A673 (cell line): ENCODE results near the gene HNRNPF. TPM values are rescaled to one million over a fixed set of nuclear protein-coding genes. Genes with fewer than 3 reads are reported as not detected.

ENCODE experiments used
- BruUV-seq: library from RNA; stranded (reverse); fragments of 400-500 nt; replicated peaks from 2 replicates; lab custom pipeline; 2021; lab: Mats Ljungman, UMichigan
- CTCF ChIA-PET: fragments of 300-600 bp; sonication (Branson Sonifier 250); formaldehyde crosslinking; loops from one replicate; lab custom pipeline; 2022; ENCODE audit warnings: antibody characterized with exemption; lab: Charles Lee
- POLR2A ChIA-PET: fragments of 300-600 bp; sonication (Branson Sonifier 250); formaldehyde crosslinking; loops from one replicate; lab custom pipeline; 2022; ENCODE audit warnings: antibody characterized with exemption; ENCODE audit not compliant: low non-redundant PET; lab: Charles Lee
- DNase-seq: peaks from one replicate; pipeline ENCODE4 v3.0.0-alpha.2; 2015; ENCODE audit warnings: low spot score
- H3K27ac ChIP-seq: fragments of 200-600 bp; sonication (generic); 2 replicates; pipeline ENCODE4 v1.5.1; 2016; ENCODE audit warnings: mixed run types, low read depth, mild to moderate bottlenecking, mixed read lengths, antibody characterized with exemption, low read length; ENCODE audit not compliant: poor library complexity, severe bottlenecking
- H3K27me3 ChIP-seq: fragments of 200-600 bp; sonication (generic); replicated peaks from 2 replicates; pipeline ENCODE4 v1.6.1; 2017; ENCODE audit warnings: mixed run types, low read depth, mild to moderate bottlenecking, mixed read lengths, antibody characterized with exemption, low read length; ENCODE audit not compliant: insufficient read depth, poor library complexity
- H3K36me3 ChIP-seq: fragments of 200-600 bp; sonication (generic); 2 replicates; pipeline ENCODE4 v1.6.1; 2016; ENCODE audit warnings: mixed run types, mild to moderate bottlenecking, mixed read lengths, antibody characterized with exemption, low read length; ENCODE audit not compliant: insufficient read depth, poor library complexity, severe bottlenecking
- H3K4me1 ChIP-seq: fragments of 200-600 bp; sonication (generic); 2 replicates; pipeline ENCODE4 v1.6.1; 2017; ENCODE audit warnings: mixed run types, mild to moderate bottlenecking, mixed read lengths, antibody characterized with exemption, low read length; ENCODE audit not compliant: insufficient read depth, poor library complexity, severe bottlenecking
- H3K4me3 ChIP-seq: fragments of 200-600 bp; sonication (generic); 2 replicates; pipeline ENCODE4 v1.5.1; 2016; ENCODE audit warnings: low read depth, mixed run types, mild to moderate bottlenecking, mixed read lengths, low read length; ENCODE audit not compliant: poor library complexity, severe bottlenecking
- H3K9me3 ChIP-seq: fragments of 200-600 bp; sonication (generic); 2 replicates; pipeline ENCODE4 v1.6.1; 2016; ENCODE audit warnings: mixed run types, low read depth, mild to moderate bottlenecking, mixed read lengths, antibody characterized with exemption, low read length; ENCODE audit not compliant: poor library complexity, severe bottlenecking
- EZH2 ChIP-seq: fragments of 200-600 bp; sonication (generic); IDR thresholded peaks from 2 replicates; pipeline ENCODE4 v1.6.1; 2017; ENCODE audit warnings: borderline replicate concordance, low read depth, mild to moderate bottlenecking, mixed read lengths, antibody characterized with exemption, low read length; ENCODE audit not compliant: poor library complexity, severe bottlenecking
- intact Hi-C: fragments of 100-400 bp; cut with micrococcal nuclease; formaldehyde crosslinking; loops from one replicate; pipeline ENCODE4 v1.10.0; 2022; ENCODE audit not compliant: unreplicated experiment
- total RNA-seq: library from RNA; stranded (reverse); gene quantifications from 2 replicates; pipeline ENCODE4 v1.2.3, GENCODE V29; 2021
- TF ChIP-seq, protein P1 (sequence below): fragments of 300-800, 200-600 bp; sonication (generic); conservative IDR thresholded peaks from 2 replicates; pipeline ENCODE4 v1.5.1; 2017; ENCODE audit warnings: low read depth, mild to moderate bottlenecking, antibody characterized with exemption, low read length, moderate library complexity, mixed read lengths

Gene HNRNPF
- total RNA-seq, 1 experiment from 2014 or later, result 277 TPM

DNA sequence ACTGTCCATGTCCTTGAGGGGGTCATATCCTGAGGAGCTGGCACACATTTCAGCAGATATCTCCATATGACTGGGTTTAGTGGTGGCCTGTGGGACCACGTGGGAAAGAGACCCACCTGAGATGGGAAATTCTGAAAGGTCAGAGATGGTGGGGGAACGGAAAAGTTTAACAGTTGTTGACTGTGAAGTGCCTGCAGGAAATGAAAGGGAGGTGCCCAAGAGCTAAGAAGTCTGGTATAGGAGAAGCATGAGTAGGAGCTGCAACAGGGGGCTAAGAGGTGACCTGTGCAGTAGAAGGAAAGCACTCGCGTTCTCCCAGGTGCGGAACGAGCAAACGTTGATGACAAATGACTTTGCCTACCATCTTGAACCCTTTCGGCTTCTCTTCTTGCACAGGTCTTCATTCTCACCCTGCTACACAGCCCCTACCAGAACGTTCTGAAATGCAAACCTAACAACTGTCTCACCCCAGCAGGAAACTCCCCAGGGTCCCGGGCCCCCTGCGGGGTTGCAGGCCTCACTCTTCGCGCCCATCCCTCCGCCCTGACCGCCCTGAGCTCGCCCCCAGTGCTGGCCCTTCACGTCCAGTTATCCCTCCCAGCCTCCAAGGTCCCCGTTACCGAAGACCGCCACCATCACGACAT is 47.3 kb downstream of the HNRNPF start:
- DNase-seq, result no peak
- no peaks in the 10 kb centered on the region for H3K36me3 ChIP-seq
- TF ChIP-seq, protein P1, sequence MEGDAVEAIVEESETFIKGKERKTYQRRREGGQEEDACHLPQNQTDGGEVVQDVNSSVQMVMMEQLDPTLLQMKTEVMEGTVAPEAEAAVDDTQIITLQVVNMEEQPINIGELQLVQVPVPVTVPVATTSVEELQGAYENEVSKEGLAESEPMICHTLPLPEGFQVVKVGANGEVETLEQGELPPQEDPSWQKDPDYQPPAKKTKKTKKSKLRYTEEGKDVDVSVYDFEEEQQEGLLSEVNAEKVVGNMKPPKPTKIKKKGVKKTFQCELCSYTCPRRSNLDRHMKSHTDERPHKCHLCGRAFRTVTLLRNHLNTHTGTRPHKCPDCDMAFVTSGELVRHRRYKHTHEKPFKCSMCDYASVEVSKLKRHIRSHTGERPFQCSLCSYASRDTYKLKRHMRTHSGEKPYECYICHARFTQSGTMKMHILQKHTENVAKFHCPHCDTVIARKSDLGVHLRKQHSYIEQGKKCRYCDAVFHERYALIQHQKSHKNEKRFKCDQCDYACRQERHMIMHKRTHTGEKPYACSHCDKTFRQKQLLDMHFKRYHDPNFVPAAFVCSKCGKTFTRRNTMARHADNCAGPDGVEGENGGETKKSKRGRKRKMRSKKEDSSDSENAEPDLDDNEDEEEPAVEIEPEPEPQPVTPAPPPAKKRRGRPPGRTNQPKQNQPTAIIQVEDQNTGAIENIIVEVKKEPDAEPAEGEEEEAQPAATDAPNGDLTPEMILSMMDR, result no peak
- TF ChIP-seq EZH2, result no peak
- ChIA-PET CTCF (no interaction called here), POLR2A (no interaction called here)
- peak overlapping the region; percentile 43 for H3K4me3 ChIP-seq
- no TSS peak for BruUV-seq
- H3K27ac ChIP-seq, result no peak overlapping the region
- H3K4me1 ChIP-seq, result peaks cover 4% of the 10 kb centered on the region
- no peaks in the 10 kb centered on the region for H3K9me3 ChIP-seq
- no peaks in the 10 kb centered on the region for H3K27me3 ChIP-seq
- intact Hi-C loops, result no loop called here

DNA sequence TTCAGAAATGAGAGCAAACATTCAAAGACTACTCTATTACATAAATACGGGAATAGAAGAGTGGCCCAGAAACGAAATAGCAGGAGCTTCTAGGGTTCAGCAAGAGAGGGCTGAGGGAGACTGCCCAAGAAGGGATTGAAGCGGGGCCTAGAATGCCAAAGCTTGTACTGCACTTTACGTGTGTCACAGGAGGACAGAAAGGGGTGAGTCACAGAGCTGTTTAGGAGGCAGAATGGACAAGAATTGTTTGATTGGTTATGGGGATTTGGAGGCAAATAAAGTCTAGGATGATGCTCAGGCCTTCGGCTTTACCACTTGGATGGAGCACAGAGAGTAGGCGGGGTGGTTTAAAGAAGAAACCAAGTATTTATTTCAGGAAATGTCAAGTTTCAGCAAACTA is 48.9 kb downstream of the HNRNPF start:
- CTCF ChIA-PET, result no interaction called here
- Histone ChIP-seq H3K4me1 (peaks cover 4% of the 10 kb centered on the region), H3K27me3 (no peaks in the 10 kb centered on the region), H3K27ac (no peak overlapping the region), H3K36me3 (no peaks in the 10 kb centered on the region), H3K4me3 (no peak overlapping the region), H3K9me3 (no peaks in the 10 kb centered on the region)
- BruUV-seq, result no TSS peak
- POLR2A ChIA-PET, result no interaction called here
- intact Hi-C loops, result no loop called here
- TF ChIP-seq EZH2, result no peak
- no peak for DNase-seq

DNA sequence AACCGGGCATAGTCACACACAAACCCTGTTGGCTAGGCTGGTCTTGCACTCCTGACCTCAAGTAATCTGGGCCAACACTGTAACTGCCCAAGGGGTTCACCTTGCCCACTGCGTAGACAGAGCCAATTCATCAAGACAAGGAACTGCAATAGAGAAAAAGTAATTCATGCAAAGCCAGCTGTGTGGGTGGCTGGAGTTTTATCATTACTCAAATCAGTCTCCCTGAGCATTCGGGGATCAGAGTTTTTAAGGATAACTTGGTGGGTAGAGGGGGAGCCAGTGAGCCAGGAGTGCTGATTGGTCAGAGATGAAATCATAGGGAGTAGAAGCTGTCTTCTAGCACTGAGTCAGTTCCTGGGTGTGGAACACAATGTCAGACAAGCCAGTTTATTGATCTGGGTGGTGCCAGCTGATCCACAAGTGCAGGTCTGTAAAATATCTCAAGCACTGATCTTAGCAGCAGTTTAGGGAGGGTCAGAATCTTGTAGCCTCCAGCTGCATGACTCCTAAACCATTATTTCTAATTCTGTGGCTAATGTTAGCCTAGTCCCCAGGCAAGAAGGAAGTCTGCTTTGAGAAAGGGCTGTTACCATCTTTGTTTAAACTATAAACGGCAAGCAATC is 53.1 kb downstream of the HNRNPF start:
- DNase-seq, result peak; percentile 65
- ChIA-PET CTCF (interaction anchor here (0.5 to 0.6 kb wide), 2 partner anchors 19 to 101 kb away, joined by 4 to 12 read pairs; no protein-coding TSS in a partner anchor), POLR2A (no interaction called here)
- H3K9me3 ChIP-seq, result no peaks in the 10 kb centered on the region
- H3K27ac ChIP-seq, result no peak overlapping the region
- H3K4me1 ChIP-seq, result peaks cover 12% of the 10 kb centered on the region
- no TSS peak for BruUV-seq
- no peaks in the 10 kb centered on the region for H3K27me3 ChIP-seq
- intact Hi-C loops, result no loop called here
- TF ChIP-seq, protein P1, result no peak
- no peak for TF ChIP-seq EZH2
- H3K36me3 ChIP-seq, result no peaks in the 10 kb centered on the region
- no peak overlapping the region for H3K4me3 ChIP-seq

DNA sequence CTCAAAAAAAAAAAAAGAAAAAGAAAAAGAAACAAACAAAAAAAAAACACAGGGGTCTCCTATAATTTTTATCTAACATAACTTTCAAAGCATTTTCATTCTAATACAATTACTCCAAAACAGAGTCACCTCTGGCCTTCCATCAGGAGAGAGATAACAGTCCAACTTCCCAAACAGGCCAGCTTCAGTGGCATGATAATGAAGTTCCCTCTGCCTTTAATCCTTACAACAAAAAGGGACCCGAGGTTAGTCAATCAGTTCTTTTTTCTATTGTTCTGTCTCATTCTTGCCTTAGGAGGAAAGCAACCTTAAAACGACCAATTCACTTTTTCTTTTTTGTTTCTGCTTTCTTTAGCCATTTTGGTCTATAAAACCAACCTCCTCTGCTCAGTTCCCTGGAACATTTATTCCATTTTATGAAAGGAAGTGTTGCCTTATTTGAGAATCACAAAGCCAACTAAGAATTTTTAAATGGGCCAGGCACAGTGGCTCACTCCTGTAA is 54.1 kb downstream of the HNRNPF start:
- TF ChIP-seq, protein P1, result no peak
- TF ChIP-seq EZH2, result no peak
- intact Hi-C loops, result no loop called here
- no TSS peak for BruUV-seq
- H3K36me3 ChIP-seq, result no peaks in the 10 kb centered on the region
- POLR2A ChIA-PET, result no interaction called here
- H3K4me3 ChIP-seq, result no peak overlapping the region
- H3K27me3 ChIP-seq, result no peaks in the 10 kb centered on the region
- H3K9me3 ChIP-seq, result no peaks in the 10 kb centered on the region
- H3K4me1 ChIP-seq, result peaks cover 12% of the 10 kb centered on the region
- no peak overlapping the region for H3K27ac ChIP-seq
- CTCF ChIA-PET, result no interaction called here
- no peak for DNase-seq
